SK-N-DZ (cell line): Measurements from ENCODE around the gene RMI2.

ENCODE experiments used
- DNase-seq: peaks from one replicate; pipeline ENCODE4 v3.0.0-alpha.2; 2015; ENCODE audit warnings: low spot score

Gene RMI2

GRCh38 chr16:11383481-11384183 is 38.4 kb downstream of the RMI2 start:
- DNase-seq = no peak

GRCh38 chr16:11384184-11384955 is 39.1 kb downstream of the RMI2 start:
- DNase-seq = no peak

GRCh38 chr16:11384956-11385586 is 39.8 kb downstream of the RMI2 start:
- no peak for DNase-seq

GRCh38 chr16:11386054-11386680 is 40.9 kb downstream of the RMI2 start:
- DNase-seq = peak; percentile 4

- peak; percentile 64 for DNase-seq
These were observed 41.7 kb downstream of the RMI2 start for GRCh38 chr16:11386791-11387546.

GRCh38 chr16:11389083-11389482 is 43.8 kb downstream of the RMI2 start:
- DNase-seq = no peak

- DNase-seq = no peak
These were observed 44.6 kb downstream of the RMI2 start for GRCh38 chr16:11389631-11390565.

- DNase-seq = no peak
These were observed 45.6 kb downstream of the RMI2 start for GRCh38 chr16:11390573-11391495.

GRCh38 chr16:11391576-11391975 is 46.3 kb downstream of the RMI2 start:
- no peak for DNase-seq

GRCh38 chr16:11392041-11392581 is 46.9 kb downstream of the RMI2 start:
- no peak for DNase-seq

GRCh38 chr16:11393366-11393765 is 48.1 kb downstream of the RMI2 start:
- no peak for DNase-seq

- no peak for DNase-seq
These were observed 48.8 kb downstream of the RMI2 start for GRCh38 chr16:11393861-11394592.

- DNase-seq = no peak
These were observed 49.3 kb downstream of the RMI2 start for GRCh38 chr16:11394593-11394960.

GRCh38 chr16:11395008-11395948 is 50.0 kb downstream of the RMI2 start:
- no peak for DNase-seq

- no peak for DNase-seq
These were observed 50.6 kb downstream of the RMI2 start for GRCh38 chr16:11395949-11396240.

- peak; percentile 76 for DNase-seq
These were observed 51.2 kb downstream of the RMI2 start for GRCh38 chr16:11396241-11397048.
